Mesodermal cell (in vitro differentiated cells): ENCODE results near the gene UBA6.

ENCODE experiments used
- H3K27ac ChIP-seq: 2 replicates; pipeline ENCODE4 v1.7.0; 2013; ENCODE audit warnings: mild to moderate bottlenecking, low read depth, low read length, moderate library complexity; ENCODE audit not compliant: severe bottlenecking
- H3K36me3 ChIP-seq: 2 replicates; pipeline ENCODE4 v1.7.1; 2013; ENCODE audit warnings: mild to moderate bottlenecking, low read length, moderate library complexity; ENCODE audit not compliant: control insufficient read depth, insufficient read depth
- H3K4me1 ChIP-seq: one replicate; pipeline ENCODE4 v1.7.1; 2013; ENCODE audit warnings: mild to moderate bottlenecking, low read length; ENCODE audit not compliant: insufficient read depth, control insufficient read depth, poor library complexity, severe bottlenecking
- H3K4me3 ChIP-seq: 2 replicates; pipeline ENCODE4 v1.7.0; 2013; ENCODE audit warnings: low read length, control low read depth, mild to moderate bottlenecking; ENCODE audit not compliant: insufficient read depth, poor library complexity, severe bottlenecking; ENCODE audit errors: extremely low read depth
- H3K9me3 ChIP-seq: 2 replicates; pipeline ENCODE4 v1.7.1; 2013; ENCODE audit warnings: mild to moderate bottlenecking, low read length, moderate library complexity; ENCODE audit not compliant: control insufficient read depth
- WGBS, 2 experiments: methylation state at CpG; one replicate each; pipeline ENCODE4 v1.1.5; 2013; ENCODE audit warnings: missing lambda C conversion rate in 2 of 2; ENCODE audit not compliant: insufficient coverage in 2 of 2; 5-methylcytosine and 5-hydroxymethylcytosine counted together

The UBA6 gene

DNA sequence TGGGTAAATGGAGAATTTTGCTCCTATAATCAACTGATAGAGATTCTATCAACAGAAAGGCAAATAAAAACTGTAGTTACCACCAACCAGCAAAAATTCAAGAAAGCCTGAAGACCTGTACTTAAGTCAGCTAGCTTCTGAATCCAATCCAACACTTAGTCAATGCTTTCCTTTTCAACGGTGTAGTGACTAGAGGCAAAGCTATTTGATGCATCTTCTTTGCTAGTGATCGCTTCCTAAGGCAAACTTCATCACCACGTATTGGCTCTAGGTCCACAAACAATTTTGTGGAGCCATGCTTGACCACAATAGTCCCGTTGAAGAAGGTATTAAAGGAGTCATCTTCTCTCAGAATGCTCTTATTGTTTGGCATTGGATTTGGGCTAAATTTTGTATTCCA lies 25.0 kb upstream of the UBA6 start:
- 86 to 90% methylated on average over 4 of the region's 4 CpGs for WGBS, 2 experiments
- Histone ChIP-seq H3K9me3 (peaks cover 16% of the 10 kb centered on the region), H3K4me3 (no peak overlapping the region), H3K36me3 (peaks cover 15% of the 10 kb centered on the region), H3K27ac (no peak overlapping the region), H3K4me1 (peaks cover 14% of the 10 kb centered on the region)

DNA sequence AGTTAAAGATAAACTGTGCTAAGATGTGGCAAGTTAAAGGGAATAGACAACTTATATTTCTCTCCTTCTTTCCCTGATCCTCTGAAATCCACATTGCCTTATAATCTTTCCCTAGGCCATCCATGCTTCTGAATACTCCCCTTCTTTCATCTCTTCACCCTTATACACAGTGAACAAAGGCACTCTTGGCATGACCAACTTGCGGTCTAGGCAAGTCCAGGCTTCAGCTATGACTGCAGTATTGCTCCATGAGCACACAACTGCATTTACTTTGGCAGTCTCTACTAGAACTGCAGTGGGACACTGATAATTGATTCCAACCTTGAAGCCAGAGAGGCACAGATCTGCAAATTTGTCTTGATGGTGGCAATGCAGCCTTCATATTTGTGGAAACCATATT lies 24.2 kb upstream of the UBA6 start:
- 100% methylated on average over 1 of the region's 1 CpG for WGBS, 2 experiments
- H3K36me3 ChIP-seq: peaks cover 21% of the 10 kb centered on the region
- H3K4me1 ChIP-seq: peaks cover 16% of the 10 kb centered on the region
- H3K27ac ChIP-seq: no peak overlapping the region
- peaks cover 16% of the 10 kb centered on the region for H3K9me3 ChIP-seq
- no peak overlapping the region for H3K4me3 ChIP-seq

DNA sequence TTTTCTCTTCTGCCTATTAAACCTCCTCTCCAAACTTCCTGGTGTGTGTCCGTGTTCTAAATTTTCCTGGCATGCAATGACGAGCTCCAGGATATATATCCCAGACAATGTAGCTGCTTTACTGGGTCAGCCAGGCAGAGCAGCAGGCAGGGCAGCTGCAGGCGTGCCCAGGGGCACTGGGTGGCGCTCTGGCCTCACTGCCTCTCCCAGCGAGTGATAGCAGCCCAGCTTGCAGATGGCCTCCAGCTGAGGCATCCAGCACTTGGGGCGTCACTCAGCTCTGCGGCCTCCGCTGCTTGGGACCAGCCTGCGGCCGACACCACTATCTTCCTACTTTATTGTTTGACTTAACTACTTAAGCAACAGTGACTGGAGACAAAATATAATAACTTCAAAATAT lies 23.0 kb upstream of the UBA6 start:
- 86 to 96% methylated on average over 3 to 6 of the region's 10 CpGs for WGBS, 2 experiments
- peaks cover 24% of the 10 kb centered on the region for H3K36me3 ChIP-seq
- H3K4me3 ChIP-seq: no peak overlapping the region
- H3K9me3 ChIP-seq: peaks cover 16% of the 10 kb centered on the region
- peaks cover 16% of the 10 kb centered on the region for H3K4me1 ChIP-seq
- no peak overlapping the region for H3K27ac ChIP-seq

DNA sequence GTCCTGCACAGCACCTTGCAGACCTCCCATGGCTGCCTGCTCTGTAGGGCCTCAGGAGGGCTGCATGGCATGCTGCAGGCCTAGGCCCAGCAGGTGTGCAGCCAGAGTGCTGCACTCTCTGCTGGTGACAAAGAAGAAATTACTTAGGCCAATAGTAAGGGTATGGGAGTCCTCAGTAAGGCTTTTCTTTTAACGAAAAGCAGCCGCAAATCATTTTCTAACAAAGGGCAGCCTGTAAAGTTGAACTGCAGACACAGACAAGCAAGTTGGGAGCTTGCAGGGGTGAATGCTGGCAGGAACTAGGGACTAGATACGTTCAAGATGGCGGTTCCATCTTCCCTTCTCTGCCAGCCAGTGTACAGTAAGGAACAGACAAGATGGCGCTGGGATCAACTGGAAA lies 22.4 kb upstream of the UBA6 start:
- Histone ChIP-seq H3K9me3 (peaks cover 12% of the 10 kb centered on the region), H3K27ac (no peak overlapping the region), H3K4me1 (peaks cover 16% of the 10 kb centered on the region), H3K36me3 (peaks cover 24% of the 10 kb centered on the region), H3K4me3 (no peak overlapping the region)
- 83 to 92% methylated on average over 3 to 5 of the region's 5 CpGs for WGBS, 2 experiments

DNA sequence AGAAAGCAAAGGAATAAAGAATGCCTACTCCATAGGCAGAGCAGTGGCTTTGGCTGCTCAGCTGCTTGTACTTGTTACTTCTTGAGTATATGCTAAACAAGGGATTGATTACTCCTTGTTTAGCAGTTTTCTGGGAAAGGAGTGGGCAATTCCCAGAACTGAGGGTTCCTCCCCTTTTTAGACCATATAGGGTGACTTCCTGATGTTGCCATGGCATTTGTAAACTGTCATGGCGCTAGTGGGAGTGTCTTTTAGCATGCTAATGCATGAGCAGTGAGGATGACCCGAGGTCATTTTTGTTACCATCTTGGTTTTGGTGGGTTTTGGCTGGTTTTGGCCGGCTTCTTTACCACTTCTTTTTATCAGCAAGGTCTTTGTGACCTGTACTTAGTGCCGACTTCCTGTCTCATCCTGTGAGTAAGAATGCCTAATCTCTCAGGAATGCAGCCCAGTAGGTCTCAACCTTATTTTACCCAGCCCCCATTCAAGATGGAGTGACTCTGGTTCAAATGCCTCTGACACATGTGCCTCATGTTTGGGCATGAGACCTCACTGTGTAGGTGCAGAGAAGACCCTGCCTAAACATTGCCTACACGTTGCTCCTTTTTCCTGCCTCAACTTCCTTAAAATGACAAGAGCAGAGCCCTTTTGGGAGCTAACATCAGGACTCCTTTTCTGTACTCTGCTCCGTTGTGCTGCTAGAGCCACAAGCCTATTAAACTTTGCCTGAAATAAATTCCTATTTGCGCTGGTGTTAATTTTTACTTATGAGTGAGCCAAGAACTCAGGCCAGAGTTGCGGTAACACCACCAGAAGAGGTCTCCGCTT lies 21.0 kb upstream of the UBA6 start:
- peak overlapping the region; percentile 67 for H3K27ac ChIP-seq
- WGBS, 2 experiments: 86 to 87% methylated on average over 7 to 9 of the region's 9 CpGs
- H3K36me3 ChIP-seq: peaks cover 34% of the 10 kb centered on the region
- H3K9me3 ChIP-seq: peaks cover 4% of the 10 kb centered on the region
- H3K4me1 ChIP-seq: peaks cover 16% of the 10 kb centered on the region
- H3K4me3 ChIP-seq: no peak overlapping the region

DNA sequence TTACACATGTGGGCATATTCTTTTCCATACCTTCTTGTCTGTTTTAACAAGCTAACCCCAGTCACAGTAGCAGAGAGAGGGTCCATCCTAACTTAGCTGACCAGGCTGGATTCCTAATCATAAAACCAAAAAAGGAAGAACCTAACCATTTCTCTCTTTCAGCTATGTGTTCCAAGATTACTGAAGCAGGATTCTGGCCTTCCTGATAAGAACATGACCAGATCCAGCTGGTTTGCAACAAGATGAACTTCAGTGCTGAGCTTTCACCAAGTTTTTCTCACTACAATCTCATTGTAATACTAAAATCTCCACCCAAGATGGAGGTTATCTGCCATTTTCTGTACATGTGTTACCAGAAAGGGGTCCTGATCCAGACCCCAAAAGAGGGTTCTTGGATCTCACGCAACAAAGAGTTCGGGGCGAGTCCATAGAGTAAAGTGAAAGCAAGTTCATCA lies 20.4 kb upstream of the UBA6 start:
- Histone ChIP-seq H3K4me1 (peaks cover 16% of the 10 kb centered on the region), H3K36me3 (peaks cover 36% of the 10 kb centered on the region), H3K27ac (peak overlapping the region; percentile 67), H3K9me3 (no peaks in the 10 kb centered on the region), H3K4me3 (no peak overlapping the region)
- 100% methylated on average over 3 of the region's 3 CpGs for WGBS, 2 experiments

DNA sequence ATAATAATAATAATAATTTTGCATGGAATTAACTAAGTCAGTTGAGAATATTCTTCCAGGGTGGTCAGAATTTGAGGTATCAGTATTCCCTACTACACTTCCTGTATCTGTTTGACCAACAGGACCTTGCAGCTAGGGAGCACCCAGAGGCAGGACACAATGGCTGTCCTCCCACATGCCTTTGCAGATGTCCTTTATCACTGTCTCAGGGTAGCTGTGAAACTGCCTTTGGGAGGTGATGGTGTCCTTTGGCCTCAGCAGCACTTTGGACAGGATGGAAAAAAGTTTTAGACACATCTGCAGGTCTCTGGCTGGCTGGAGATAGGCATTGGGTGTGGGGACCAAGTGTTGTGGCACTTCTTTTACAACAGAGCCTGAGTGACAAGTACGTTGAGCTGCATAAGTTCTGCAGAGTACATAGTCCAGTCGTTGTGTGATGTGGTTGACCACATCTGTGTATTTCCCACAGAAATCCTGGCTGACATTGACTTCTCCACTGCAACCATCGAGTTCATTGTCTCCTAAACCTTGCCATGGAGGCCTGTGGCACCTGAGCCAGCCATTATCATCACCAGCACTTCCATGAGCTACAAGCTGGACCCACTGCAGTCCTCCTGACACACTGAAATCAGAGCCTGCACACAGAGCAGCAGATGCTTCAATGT lies 19.1 kb upstream of the UBA6 start:
- H3K9me3 ChIP-seq: no peaks in the 10 kb centered on the region
- H3K27ac ChIP-seq: no peak overlapping the region
- peaks cover 16% of the 10 kb centered on the region for H3K4me1 ChIP-seq
- WGBS, 2 experiments: 90 to 100% methylated on average over 2 to 3 of the region's 3 CpGs
- H3K36me3 ChIP-seq: peaks cover 41% of the 10 kb centered on the region
- H3K4me3 ChIP-seq: no peak overlapping the region

DNA sequence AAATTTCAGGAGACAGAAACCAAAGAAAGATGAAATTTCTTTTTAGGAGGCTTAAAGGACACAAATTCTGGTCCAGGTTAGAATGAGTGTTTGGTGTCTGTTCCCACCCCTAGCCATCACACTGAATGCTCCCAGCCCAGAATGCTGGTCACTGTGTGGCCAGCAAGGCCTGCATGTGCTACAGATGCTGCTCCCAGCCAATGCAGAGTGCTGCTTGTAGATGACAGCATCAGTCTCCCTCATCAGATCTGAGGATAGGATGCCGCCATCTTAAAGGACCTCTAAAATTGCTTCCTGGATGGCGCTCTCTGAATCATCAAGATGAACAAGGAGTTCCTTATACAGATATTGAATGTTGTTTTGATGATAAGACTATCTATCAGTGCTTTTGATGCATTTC lies 17.9 kb upstream of the UBA6 start:
- Histone ChIP-seq H3K9me3 (no peaks in the 10 kb centered on the region), H3K4me3 (no peak overlapping the region), H3K27ac (no peak overlapping the region), H3K36me3 (peaks cover 41% of the 10 kb centered on the region), H3K4me1 (peaks cover 25% of the 10 kb centered on the region)
- 84% methylated on average over 2 of the region's 2 CpGs; no CpG with 5 or more reads in 1 of the 2 experiments for WGBS, 2 experiments

DNA sequence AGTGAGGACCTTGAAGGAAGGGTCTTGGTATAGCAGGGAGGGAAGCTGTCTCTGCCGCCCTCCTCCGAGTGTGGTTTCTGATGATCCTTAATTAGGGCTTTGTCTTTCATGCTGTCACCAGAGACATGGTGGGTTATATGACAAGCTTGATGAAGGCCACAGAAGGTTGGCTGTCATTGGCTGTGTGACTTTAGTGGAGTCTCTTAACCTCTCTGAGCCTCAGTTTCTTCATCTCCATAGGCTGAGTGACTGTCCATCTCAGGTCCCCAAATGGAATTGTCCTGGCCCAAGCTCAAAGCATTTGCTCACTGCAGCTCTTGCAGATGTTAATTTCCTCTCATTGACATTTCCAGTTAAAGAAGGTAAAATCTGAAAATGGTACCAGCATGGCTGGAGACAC lies 16.6 kb upstream of the UBA6 start:
- peaks cover 35% of the 10 kb centered on the region for H3K36me3 ChIP-seq
- no peaks in the 10 kb centered on the region for H3K9me3 ChIP-seq
- H3K4me1 ChIP-seq: peaks cover 38% of the 10 kb centered on the region
- H3K27ac ChIP-seq: no peak overlapping the region
- no peak overlapping the region for H3K4me3 ChIP-seq
- 85 to 100% methylated on average over 2 of the region's 2 CpGs for WGBS, 2 experiments

DNA sequence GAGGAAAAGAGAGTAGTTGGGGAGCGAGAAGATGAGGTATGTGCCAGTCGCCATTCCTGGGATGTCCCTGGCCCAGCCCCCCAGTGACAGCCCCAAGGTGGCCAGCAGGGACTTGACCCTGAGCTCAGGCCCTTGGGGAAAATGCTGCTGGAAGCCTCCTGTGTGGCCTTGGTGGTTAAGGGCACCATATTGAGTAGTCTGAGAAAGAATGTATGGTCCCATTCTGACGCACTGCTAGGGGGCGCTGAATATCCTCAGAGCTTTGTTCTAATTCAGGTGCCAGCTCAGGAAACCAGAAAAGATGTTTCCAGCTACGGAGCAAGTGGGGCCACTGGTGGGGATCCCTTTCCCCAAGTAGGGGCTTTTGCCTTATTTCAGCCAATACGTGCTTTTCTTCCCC lies 14.0 kb upstream of the UBA6 start:
- H3K36me3 ChIP-seq: peaks cover 18% of the 10 kb centered on the region
- H3K27ac ChIP-seq: no peak overlapping the region
- peaks cover 28% of the 10 kb centered on the region for H3K4me1 ChIP-seq
- H3K9me3 ChIP-seq: no peaks in the 10 kb centered on the region
- H3K4me3 ChIP-seq: no peak overlapping the region
- WGBS, 2 experiments: 93 to 100% methylated on average over 4 to 6 of the region's 6 CpGs

DNA sequence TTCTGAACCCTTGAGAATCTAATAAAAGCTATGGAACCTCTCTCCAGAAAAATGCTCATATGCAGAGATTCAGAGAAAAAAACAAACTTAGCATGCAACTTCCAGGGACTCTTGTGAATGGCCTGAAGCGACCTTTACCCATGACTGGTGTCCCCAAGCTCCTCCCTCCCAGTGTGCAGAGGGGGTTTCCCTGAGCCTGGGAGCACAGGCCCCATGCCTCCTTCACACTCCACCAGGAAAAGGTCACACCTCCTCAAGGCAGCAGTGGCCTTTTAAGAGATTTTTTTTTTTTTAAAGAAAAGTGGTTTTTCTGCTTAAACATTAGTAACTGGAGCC lies 13.3 kb upstream of the UBA6 start:
- WGBS, 2 experiments: 80 to 100% methylated on average over 1 of the region's 1 CpG
- Histone ChIP-seq H3K27ac (peak overlapping the region; percentile 85), H3K36me3 (peaks cover 16% of the 10 kb centered on the region), H3K9me3 (no peaks in the 10 kb centered on the region), H3K4me3 (no peak overlapping the region), H3K4me1 (peaks cover 28% of the 10 kb centered on the region)
